Activated CD4-positive, CD25-positive, alpha-beta regulatory T cell treated with anti-CD3 and anti-CD28 coated beads, Interleukin-2, amount 50 U/mL, for 24 hours (primary cell): ENCODE measurements around the gene P2RX3.
"Not testable (repeated sequence)": the region's sequence is repeated elsewhere in the genome, so short reads cannot be mapped to it uniquely, and the experiment has no call there.

Experiments used
- ATAC-seq, 2 donors: fragments of 150-1000 bp; cut with Tn5 transposase; one replicate each; pipeline ENCODE4 v1.10.0; 2021; ENCODE audit warnings: mild to moderate bottlenecking in 1 of 2, moderate library complexity in 1 of 2

The P2RX3 gene

GRCh38 chr11:57353446-57353845 is 15.3 kb downstream of the P2RX3 start:
- ATAC-seq: no peak

GRCh38 chr11:57353852-57354251 is 15.7 kb downstream of the P2RX3 start:
- no peak for ATAC-seq

- ATAC-seq: no peak
Measured at GRCh38 chr11:57354699-57355098, 16.5 kb downstream of the P2RX3 start.

- ATAC-seq: no peak
Measured at GRCh38 chr11:57356268-57356667, 18.1 kb downstream of the P2RX3 start.

GRCh38 chr11:57357310-57357709 is 19.2 kb downstream of the P2RX3 start:
- no peak for ATAC-seq

GRCh38 chr11:57357856-57358255 is 19.7 kb downstream of the P2RX3 start:
- no peak for ATAC-seq

- ATAC-seq: no peak
Measured at GRCh38 chr11:57358543-57358961, 20.4 kb downstream of the P2RX3 start.

GRCh38 chr11:57358991-57359390 is 20.8 kb downstream of the P2RX3 start:
- ATAC-seq: no peak

- no peak for ATAC-seq
Measured at GRCh38 chr11:57359396-57359795, 21.2 kb downstream of the P2RX3 start.

GRCh38 chr11:57359896-57360690 is 21.9 kb downstream of the P2RX3 start:
- no peak for ATAC-seq

GRCh38 chr11:57360991-57361390 is 22.8 kb downstream of the P2RX3 start:
- ATAC-seq: no peak

- not testable (repeated sequence) for ATAC-seq
Measured at GRCh38 chr11:57361420-57361819, 23.3 kb downstream of the P2RX3 start.

GRCh38 chr11:57361926-57362325 is 23.8 kb downstream of the P2RX3 start:
- ATAC-seq: no peak

- ATAC-seq: no peak
Measured at GRCh38 chr11:57363131-57364080, 25.3 kb downstream of the P2RX3 start.

GRCh38 chr11:57364851-57365660 is 26.9 kb downstream of the P2RX3 start:
- ATAC-seq: no peak

GRCh38 chr11:57368106-57368844 is 30.1 kb downstream of the P2RX3 start:
- ATAC-seq: no peak

GRCh38 chr11:57368845-57369232 is 30.7 kb downstream of the P2RX3 start:
- ATAC-seq: no peak

- ATAC-seq: no peak
Measured at GRCh38 chr11:57370251-57370650, 32.1 kb downstream of the P2RX3 start.

GRCh38 chr11:57370941-57371340 is 32.8 kb downstream of the P2RX3 start:
- no peak for ATAC-seq

- ATAC-seq: no peak
Measured at GRCh38 chr11:57373146-57373545, 35.0 kb downstream of the P2RX3 start.

GRCh38 chr11:57374966-57375365 is 36.8 kb downstream of the P2RX3 start:
- no peak for ATAC-seq

GRCh38 chr11:57375490-57375889 is 37.3 kb downstream of the P2RX3 start:
- no peak for ATAC-seq
